ENCODE results near the gene ZNF761. TPM values are rescaled to one million over a fixed set of nuclear protein-coding genes. Genes with fewer than 3 reads are reported as not detected.
"Not testable (repeated sequence)": the region's sequence is repeated elsewhere in the genome, so short reads cannot be mapped to it uniquely, and the experiment has no call there.

ZNF761 gene
- total RNA-seq, 1 donor from 2014 or later = 3.3 TPM

- peaks cover 69% of the 10 kb centered on the region for H3K9me3 ChIP-seq (replicated peaks)
- no peak overlapping the region for H3K27ac ChIP-seq (replicated peaks)
- no peak for TF ChIP-seq CTCF (IDR thresholded peaks at IDR 0.05; ENCODE audit: borderline replicate concordance)
- intact Hi-C loops (cut with micrococcal nuclease) = no loop called here
- H3K4me3 ChIP-seq = no peak overlapping the region
- H3K4me1 ChIP-seq = no peaks in the 10 kb centered on the region
- peaks cover 66% of the 10 kb centered on the region for H3K36me3 ChIP-seq
- no peaks in the 10 kb centered on the region for H3K27me3 ChIP-seq (ENCODE audit: low read depth)
- no peak for DNase-seq
These were observed 24.0 kb downstream of the ZNF761 start for GRCh38 chr19:53455828-53456227.

- intact Hi-C loops (cut with micrococcal nuclease); H3K27ac ChIP-seq (replicated peaks); H3K4me1 ChIP-seq; DNase-seq; H3K4me3 ChIP-seq: not testable (repeated sequence)
- peaks cover 24% of the 10 kb centered on the region for H3K36me3 ChIP-seq
- peaks cover 17% of the 10 kb centered on the region for H3K27me3 ChIP-seq (ENCODE audit: low read depth)
- H3K9me3 ChIP-seq (replicated peaks) = peaks cover 40% of the 10 kb centered on the region
These were observed 28.4 kb downstream of the ZNF761 start for GRCh38 chr19:53460131-53460721.

GRCh38 chr19:53461866-53462265 lies 30.1 kb downstream of the ZNF761 start:
- Histone ChIP-seq H3K9me3 (replicated peaks) (peaks cover 23% of the 10 kb centered on the region), H3K36me3 (peaks cover 8% of the 10 kb centered on the region), H3K4me1 (peaks cover 4% of the 10 kb centered on the region), H3K27ac (replicated peaks) (no peak overlapping the region), H3K4me3 (no peak overlapping the region), H3K27me3 (ENCODE audit: low read depth) (peaks cover 21% of the 10 kb centered on the region)
- TF ChIP-seq CTCF (IDR thresholded peaks at IDR 0.05; ENCODE audit: borderline replicate concordance) = no peak
- intact Hi-C loops (cut with micrococcal nuclease) = no loop called here
- DNase-seq = no peak

- intact Hi-C loops (cut with micrococcal nuclease) = no loop called here
- peak overlapping the region; percentile 23 for H3K4me3 ChIP-seq
- TF ChIP-seq CTCF (IDR thresholded peaks at IDR 0.05; ENCODE audit: borderline replicate concordance) = no peak
- peaks cover 21% of the 10 kb centered on the region for H3K27me3 ChIP-seq (ENCODE audit: low read depth)
- H3K9me3 ChIP-seq (replicated peaks) = peaks cover 13% of the 10 kb centered on the region
- no peaks in the 10 kb centered on the region for H3K36me3 ChIP-seq
- DNase-seq = no peak
- no peak overlapping the region for H3K27ac ChIP-seq (replicated peaks)
- H3K4me1 ChIP-seq = peaks cover 12% of the 10 kb centered on the region
These were observed 31.1 kb downstream of the ZNF761 start for GRCh38 chr19:53462861-53463260.

GRCh38 chr19:53463263-53463662 lies 31.5 kb downstream of the ZNF761 start:
- DNase-seq = peak; percentile 41
- intact Hi-C loops (cut with micrococcal nuclease) = no loop called here
- no peak overlapping the region for H3K27ac ChIP-seq (replicated peaks)
- no peak for TF ChIP-seq CTCF (IDR thresholded peaks at IDR 0.05; ENCODE audit: borderline replicate concordance)
- peaks cover 21% of the 10 kb centered on the region for H3K27me3 ChIP-seq (ENCODE audit: low read depth)
- H3K4me1 ChIP-seq = peaks cover 16% of the 10 kb centered on the region
- H3K9me3 ChIP-seq (replicated peaks) = peaks cover 9% of the 10 kb centered on the region
- H3K36me3 ChIP-seq = no peaks in the 10 kb centered on the region
- peak overlapping the region; percentile 23 for H3K4me3 ChIP-seq

GRCh38 chr19:53466726-53467484 lies 35.1 kb downstream of the ZNF761 start:
- peaks cover 27% of the 10 kb centered on the region for H3K4me1 ChIP-seq
- H3K27me3 ChIP-seq (ENCODE audit: low read depth) = peaks cover 21% of the 10 kb centered on the region
- no peaks in the 10 kb centered on the region for H3K36me3 ChIP-seq
- peak overlapping the region; percentile 79 for H3K4me3 ChIP-seq
- peak overlapping the region; percentile 79 for H3K27ac ChIP-seq (replicated peaks)
- TF ChIP-seq CTCF (IDR thresholded peaks at IDR 0.05; ENCODE audit: borderline replicate concordance) = no peak
- DNase-seq = peak; percentile 19
- intact Hi-C loops (cut with micrococcal nuclease) = no loop called here
- H3K9me3 ChIP-seq (replicated peaks) = no peaks in the 10 kb centered on the region

Measured in left ventricle myocardium inferior (tissue), 1 donor.